Measurements from ENCODE around the gene PPP3CA.

Gene PPP3CA

DNA sequence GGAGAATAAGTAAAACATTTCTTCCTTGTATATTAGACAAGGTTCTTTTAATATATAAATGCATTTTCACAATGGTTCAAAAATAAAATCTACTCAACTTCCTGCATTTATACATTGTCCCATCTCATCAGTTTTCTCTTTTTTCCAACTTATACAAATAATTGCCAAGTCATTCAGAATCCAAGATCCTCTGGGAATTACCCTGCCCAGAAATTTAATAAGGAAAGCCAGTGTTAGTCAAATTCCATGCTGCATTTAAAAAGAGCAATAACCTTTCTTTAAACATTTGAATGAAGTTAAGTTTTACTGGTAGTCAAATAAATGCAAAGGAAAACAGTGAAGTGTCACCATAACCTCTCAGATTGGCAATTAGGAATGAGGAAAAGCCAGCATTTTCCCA lies 357.9 kb downstream of the PPP3CA start:
- TF ChIP-seq RAD21 (IDR thresholded peaks at IDR 0.05; ENCODE audit: low read depth) (no peak), CREB1 (IDR thresholded peaks at IDR 0.05; ENCODE audit: low read depth) (no peak), ZBTB7A (IDR thresholded peaks at IDR 0.05; ENCODE audit: low read depth) (no peak)
- TF ChIP-seq, protein P1, sequence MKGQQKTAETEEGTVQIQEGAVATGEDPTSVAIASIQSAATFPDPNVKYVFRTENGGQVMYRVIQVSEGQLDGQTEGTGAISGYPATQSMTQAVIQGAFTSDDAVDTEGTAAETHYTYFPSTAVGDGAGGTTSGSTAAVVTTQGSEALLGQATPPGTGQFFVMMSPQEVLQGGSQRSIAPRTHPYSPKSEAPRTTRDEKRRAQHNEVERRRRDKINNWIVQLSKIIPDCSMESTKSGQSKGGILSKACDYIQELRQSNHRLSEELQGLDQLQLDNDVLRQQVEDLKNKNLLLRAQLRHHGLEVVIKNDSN (IDR thresholded peaks at IDR 0.05), result no peak

DNA sequence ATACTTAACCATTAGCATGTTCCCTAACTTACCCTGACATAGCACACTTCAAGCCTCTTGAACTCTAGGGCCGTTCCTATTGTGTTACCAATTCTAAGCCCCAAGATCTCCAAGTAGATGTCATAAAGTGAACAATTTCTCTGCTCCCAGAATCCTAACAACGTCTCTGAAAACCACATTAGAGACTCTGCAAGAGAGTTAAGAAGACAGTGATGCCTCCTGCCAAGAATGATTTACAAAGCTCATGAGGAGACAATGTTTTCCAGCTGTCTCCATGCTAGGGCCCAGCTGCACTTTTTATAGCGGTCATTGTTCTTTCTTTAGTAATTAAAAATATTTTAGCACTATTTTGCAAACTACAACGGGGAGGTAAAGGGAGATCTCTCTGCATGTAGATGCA lies 358.4 kb downstream of the PPP3CA start:
- TF ChIP-seq TAF1 (IDR thresholded peaks at IDR 0.05; ENCODE audit: low read depth) (no peak), FOXM1 (IDR thresholded peaks at IDR 0.05; ENCODE audit: borderline replicate concordance, low read depth) (no peak), CREB1 (IDR thresholded peaks at IDR 0.05; ENCODE audit: low read depth) (no peak), TCF12 (IDR thresholded peaks at IDR 0.05; ENCODE audit: low read depth) (no peak), RAD21 (IDR thresholded peaks at IDR 0.05; ENCODE audit: low read depth) (no peak), EP300 (IDR thresholded peaks at IDR 0.05; ENCODE audit: borderline replicate concordance) (no peak), EGR1 (IDR thresholded peaks at IDR 0.05) (no peak), NFIC (IDR thresholded peaks at IDR 0.05) (no peak), ZBTB7A (IDR thresholded peaks at IDR 0.05; ENCODE audit: low read depth) (no peak), TEAD4 (IDR thresholded peaks at IDR 0.05) (no peak), CEBPB (IDR thresholded peaks at IDR 0.05) (no peak), YY1 (IDR thresholded peaks at IDR 0.05; ENCODE audit: low read depth) (no peak)
- TF ChIP-seq, protein P2, sequence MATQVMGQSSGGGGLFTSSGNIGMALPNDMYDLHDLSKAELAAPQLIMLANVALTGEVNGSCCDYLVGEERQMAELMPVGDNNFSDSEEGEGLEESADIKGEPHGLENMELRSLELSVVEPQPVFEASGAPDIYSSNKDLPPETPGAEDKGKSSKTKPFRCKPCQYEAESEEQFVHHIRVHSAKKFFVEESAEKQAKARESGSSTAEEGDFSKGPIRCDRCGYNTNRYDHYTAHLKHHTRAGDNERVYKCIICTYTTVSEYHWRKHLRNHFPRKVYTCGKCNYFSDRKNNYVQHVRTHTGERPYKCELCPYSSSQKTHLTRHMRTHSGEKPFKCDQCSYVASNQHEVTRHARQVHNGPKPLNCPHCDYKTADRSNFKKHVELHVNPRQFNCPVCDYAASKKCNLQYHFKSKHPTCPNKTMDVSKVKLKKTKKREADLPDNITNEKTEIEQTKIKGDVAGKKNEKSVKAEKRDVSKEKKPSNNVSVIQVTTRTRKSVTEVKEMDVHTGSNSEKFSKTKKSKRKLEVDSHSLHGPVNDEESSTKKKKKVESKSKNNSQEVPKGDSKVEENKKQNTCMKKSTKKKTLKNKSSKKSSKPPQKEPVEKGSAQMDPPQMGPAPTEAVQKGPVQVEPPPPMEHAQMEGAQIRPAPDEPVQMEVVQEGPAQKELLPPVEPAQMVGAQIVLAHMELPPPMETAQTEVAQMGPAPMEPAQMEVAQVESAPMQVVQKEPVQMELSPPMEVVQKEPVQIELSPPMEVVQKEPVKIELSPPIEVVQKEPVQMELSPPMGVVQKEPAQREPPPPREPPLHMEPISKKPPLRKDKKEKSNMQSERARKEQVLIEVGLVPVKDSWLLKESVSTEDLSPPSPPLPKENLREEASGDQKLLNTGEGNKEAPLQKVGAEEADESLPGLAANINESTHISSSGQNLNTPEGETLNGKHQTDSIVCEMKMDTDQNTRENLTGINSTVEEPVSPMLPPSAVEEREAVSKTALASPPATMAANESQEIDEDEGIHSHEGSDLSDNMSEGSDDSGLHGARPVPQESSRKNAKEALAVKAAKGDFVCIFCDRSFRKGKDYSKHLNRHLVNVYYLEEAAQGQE (IDR thresholded peaks at IDR 0.05; ENCODE audit: low read depth), result no peak
- TF ChIP-seq, protein P1 (IDR thresholded peaks at IDR 0.05), result no peak
- TF ChIP-seq, protein P3, sequence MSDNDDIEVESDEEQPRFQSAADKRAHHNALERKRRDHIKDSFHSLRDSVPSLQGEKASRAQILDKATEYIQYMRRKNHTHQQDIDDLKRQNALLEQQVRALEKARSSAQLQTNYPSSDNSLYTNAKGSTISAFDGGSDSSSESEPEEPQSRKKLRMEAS (IDR thresholded peaks at IDR 0.05), result no peak

DNA sequence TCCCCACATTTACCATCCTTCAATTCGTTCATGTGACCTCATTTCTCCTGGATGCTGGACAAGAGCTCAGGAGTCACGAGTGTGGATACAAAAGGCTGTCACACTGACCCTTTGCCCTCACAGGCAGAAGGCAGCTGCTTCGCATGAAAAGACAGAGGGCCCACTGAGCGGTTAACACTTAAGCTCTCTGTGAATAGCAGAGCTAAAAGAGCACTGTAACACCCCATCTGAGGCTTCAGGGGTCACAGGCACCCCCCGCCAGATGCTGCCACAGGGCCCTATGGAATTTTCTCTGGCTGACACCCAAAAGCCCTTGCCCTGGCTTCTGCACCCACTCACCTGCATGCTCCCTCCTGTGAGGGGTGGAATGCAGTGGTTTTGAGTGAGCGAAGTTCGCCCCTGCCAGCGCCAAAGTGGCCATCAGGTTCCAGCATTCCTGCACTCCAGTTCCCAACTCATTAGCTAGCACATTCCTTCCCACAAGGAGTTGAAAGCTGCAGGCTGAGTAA lies 360.9 kb downstream of the PPP3CA start:
- TF ChIP-seq FOXM1 (IDR thresholded peaks at IDR 0.05; ENCODE audit: borderline replicate concordance, low read depth) (no peak), EP300 (IDR thresholded peaks at IDR 0.05; ENCODE audit: borderline replicate concordance) (no peak; the same call in 1 of the 2 replicates), TCF12 (IDR thresholded peaks at IDR 0.05; ENCODE audit: low read depth) (peak; percentile 54; the same call in 1 of the 2 replicates), TEAD4 (IDR thresholded peaks at IDR 0.05) (peak; percentile 75), NFIC (IDR thresholded peaks at IDR 0.05) (peak; percentile 47)
- TF ChIP-seq, protein P3 (IDR thresholded peaks at IDR 0.05), result 0 out of 2 replicates have a peak, but pooled peaks have one; percentile 22

DNA sequence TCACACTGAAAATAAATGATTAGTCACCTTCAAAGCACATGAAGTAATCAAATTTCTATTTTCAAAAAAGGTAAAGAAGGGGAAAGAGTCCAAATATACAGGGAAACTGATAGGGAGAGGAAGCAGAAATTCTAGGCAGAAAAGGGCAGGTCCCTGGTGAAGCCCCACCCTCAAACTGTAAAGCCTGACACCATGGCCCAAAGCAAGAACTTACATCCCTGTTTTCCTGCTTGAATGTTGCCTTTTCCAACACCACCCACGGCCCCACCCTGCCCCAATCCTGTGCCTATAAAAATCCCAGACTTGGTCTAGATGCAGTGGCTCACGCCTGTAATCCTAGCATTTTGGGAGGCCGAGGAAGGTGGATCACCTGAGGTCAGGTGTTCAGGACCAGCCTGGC lies 361.8 kb downstream of the PPP3CA start:
- TF ChIP-seq, protein P1 (IDR thresholded peaks at IDR 0.05), result no peak
- TF ChIP-seq YY1 (IDR thresholded peaks at IDR 0.05; ENCODE audit: low read depth) (no peak), TCF12 (IDR thresholded peaks at IDR 0.05; ENCODE audit: low read depth) (no peak), RAD21 (IDR thresholded peaks at IDR 0.05; ENCODE audit: low read depth) (no peak), NFIC (IDR thresholded peaks at IDR 0.05) (no peak), CREB1 (IDR thresholded peaks at IDR 0.05; ENCODE audit: low read depth) (no peak), EGR1 (IDR thresholded peaks at IDR 0.05) (no peak), CEBPB (IDR thresholded peaks at IDR 0.05) (no peak), TEAD4 (IDR thresholded peaks at IDR 0.05) (no peak), FOXM1 (IDR thresholded peaks at IDR 0.05; ENCODE audit: borderline replicate concordance, low read depth) (no peak), TAF1 (IDR thresholded peaks at IDR 0.05; ENCODE audit: low read depth) (no peak), ZBTB7A (IDR thresholded peaks at IDR 0.05; ENCODE audit: low read depth) (no peak), EP300 (IDR thresholded peaks at IDR 0.05; ENCODE audit: borderline replicate concordance) (no peak)
- TF ChIP-seq, protein P3 (IDR thresholded peaks at IDR 0.05), result no peak
- TF ChIP-seq, protein P2 (IDR thresholded peaks at IDR 0.05; ENCODE audit: low read depth), result no peak

DNA sequence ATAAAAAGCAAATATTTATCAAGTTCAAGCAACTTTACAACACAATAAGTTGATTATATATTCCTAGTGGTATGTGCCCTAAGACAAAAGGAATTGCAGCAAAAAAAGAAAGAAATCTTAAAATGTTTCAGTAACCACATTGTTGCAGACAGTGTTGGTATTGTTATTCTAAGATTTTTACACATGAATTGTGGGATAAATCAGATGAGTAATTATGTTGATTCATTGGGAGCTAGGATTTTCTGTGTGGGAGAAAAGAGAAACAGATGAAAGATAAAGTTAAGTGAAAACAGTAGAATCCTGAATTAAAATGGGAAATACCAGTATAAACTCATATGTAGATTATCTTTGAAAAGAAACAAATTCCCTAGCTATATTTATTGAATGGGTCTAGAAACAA lies 362.4 kb downstream of the PPP3CA start:
- TF ChIP-seq RAD21 (IDR thresholded peaks at IDR 0.05; ENCODE audit: low read depth) (no peak), YY1 (IDR thresholded peaks at IDR 0.05; ENCODE audit: low read depth) (no peak), EP300 (IDR thresholded peaks at IDR 0.05; ENCODE audit: borderline replicate concordance) (no peak), EGR1 (IDR thresholded peaks at IDR 0.05) (no peak), TAF1 (IDR thresholded peaks at IDR 0.05; ENCODE audit: low read depth) (no peak), CEBPB (IDR thresholded peaks at IDR 0.05) (no peak), TEAD4 (IDR thresholded peaks at IDR 0.05) (no peak), ZBTB7A (IDR thresholded peaks at IDR 0.05; ENCODE audit: low read depth) (no peak), NFIC (IDR thresholded peaks at IDR 0.05) (no peak), CREB1 (IDR thresholded peaks at IDR 0.05; ENCODE audit: low read depth) (no peak), TCF12 (IDR thresholded peaks at IDR 0.05; ENCODE audit: low read depth) (no peak), FOXM1 (IDR thresholded peaks at IDR 0.05; ENCODE audit: borderline replicate concordance, low read depth) (no peak)
- TF ChIP-seq, protein P3 (IDR thresholded peaks at IDR 0.05), result no peak
- TF ChIP-seq, protein P1 (IDR thresholded peaks at IDR 0.05), result no peak
